DND-41 (cell line): ENCODE measurements around the gene ZBED4.
A peak's percentile ranks its signal among the peaks of the same experiment; 100 is the strongest.

Experiments used
- ATAC-seq: fragments of 200-7000 bp; cut with Tn5 transposase; 3 replicates; pipeline ENCODE4 v1.9.1; 2021; ENCODE audit warnings: low read depth; ENCODE audit not compliant: insufficient read depth
- DNase-seq: peaks from one replicate; pipeline ENCODE4 v3.0.0-alpha.2; 2020
- H2AFZ ChIP-seq: 2 replicates; pipeline ENCODE4 v1.6.0; 2012; ENCODE audit warnings: low read depth, low read length
- H3K27ac ChIP-seq: 2 replicates; pipeline ENCODE4 v1.5.1; 2012; ENCODE audit warnings: low read length, inconsistent platforms
- H3K27me3 ChIP-seq: fragments of 200-600 bp; sonication (generic); 2 replicates; pipeline ENCODE4 v1.6.0; 2012; ENCODE audit warnings: low read length, mild to moderate bottlenecking, inconsistent platforms; ENCODE audit not compliant: insufficient read depth, poor library complexity
- H3K36me3 ChIP-seq: 2 replicates; pipeline ENCODE4 v1.5.1; 2012; ENCODE audit warnings: low read length, inconsistent platforms; ENCODE audit not compliant: insufficient read depth
- H3K4me1 ChIP-seq: 2 replicates; pipeline ENCODE4 v1.5.1; 2012; ENCODE audit warnings: mild to moderate bottlenecking, low read length; ENCODE audit not compliant: insufficient read depth
- H3K4me2 ChIP-seq: 2 replicates; pipeline ENCODE4 v1.6.0; 2012; ENCODE audit warnings: mild to moderate bottlenecking, moderate library complexity, low read length, inconsistent platforms; ENCODE audit not compliant: insufficient read depth
- H3K4me3 ChIP-seq, 2 experiments: fragments of 200-600 bp in 1 of 2; shearing (Covaris generic) in 1 of 2; 2 replicates each; pipeline ENCODE4 v1.5.1; 2012 to 2016; ENCODE audit warnings: inconsistent platforms in 2 of 2, low read length in 2 of 2, mild to moderate bottlenecking in 2 of 2, low read depth in 1 of 2, moderate library complexity in 1 of 2
- H3K79me2 ChIP-seq: 2 replicates; pipeline ENCODE4 v1.6.0; 2012; ENCODE audit warnings: low read length, inconsistent platforms; ENCODE audit not compliant: insufficient read depth
- H3K9ac ChIP-seq: 2 replicates; pipeline ENCODE4 v1.6.0; 2012; ENCODE audit warnings: low read depth, mild to moderate bottlenecking, inconsistent platforms, low read length, moderate library complexity
- H3K9me3 ChIP-seq: 2 replicates; pipeline ENCODE4 v1.5.1; 2012; ENCODE audit warnings: low read length, moderate library complexity, mild to moderate bottlenecking, inconsistent platforms; ENCODE audit not compliant: insufficient read depth, severe bottlenecking
- H4K20me1 ChIP-seq: 2 replicates; pipeline ENCODE4 v1.6.0; 2012; ENCODE audit warnings: low read length; ENCODE audit not compliant: insufficient read depth
- CTCF ChIP-seq: IDR thresholded peaks from 2 replicates; pipeline ENCODE4 v1.5.1; 2012; ENCODE audit warnings: borderline replicate concordance, low read length, moderate library complexity, mild to moderate bottlenecking; ENCODE audit not compliant: poor library complexity, severe bottlenecking; ENCODE audit errors: extremely low read depth
- EZH2 ChIP-seq: IDR thresholded peaks from 3 replicates; pipeline ENCODE4 v1.6.1; 2012; ENCODE audit warnings: borderline replicate concordance, low read depth, mild to moderate bottlenecking, moderate library complexity, low read length, inconsistent platforms; ENCODE audit not compliant: severe bottlenecking

Gene ZBED4

DNA sequence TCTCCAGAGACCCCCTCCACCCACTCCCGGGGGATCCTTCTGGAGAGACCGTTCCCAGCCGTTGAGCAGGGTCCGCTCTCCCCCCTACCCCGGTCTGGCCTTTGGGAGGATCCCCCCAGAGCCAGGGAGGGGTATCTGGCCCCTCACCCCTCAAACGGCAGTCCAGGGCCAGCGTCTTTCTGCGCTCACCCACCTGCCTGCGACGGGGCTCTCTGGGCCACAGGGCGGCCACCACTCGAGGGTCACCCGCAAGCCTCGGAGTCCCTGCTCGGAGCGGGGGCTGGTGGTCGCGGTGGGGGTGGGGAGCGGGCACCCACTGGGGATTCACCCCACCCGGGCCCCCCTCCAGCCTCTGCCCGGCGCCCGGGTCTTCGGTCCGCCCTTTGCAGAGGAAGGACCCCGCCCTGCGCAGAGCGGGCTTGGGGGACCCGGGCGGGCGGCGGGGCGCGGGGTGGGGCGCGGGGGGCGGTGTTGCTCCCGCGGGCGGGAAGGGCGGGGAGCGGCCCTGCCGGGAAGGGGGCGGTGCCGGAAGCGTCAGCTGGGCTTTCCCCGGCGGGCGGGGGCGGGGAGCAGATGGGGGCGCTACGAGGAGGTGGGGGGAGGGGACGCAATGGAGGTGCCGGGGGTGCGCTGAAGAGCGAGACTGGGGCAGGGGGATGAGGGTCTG is 81.4 kb downstream of the ZBED4 start:
- Histone ChIP-seq H3K36me3 (no peaks in the 10 kb centered on the region), H3K9ac (peak overlapping the region; percentile 42; the same call in 1 of the 2 replicates), H3K27ac (no peak overlapping the region; the same call in 1 of the 2 replicates), H3K4me2 (peak overlapping the region; percentile 46), H3K9me3 (no peaks in the 10 kb centered on the region), H2AFZ (no peak overlapping the region), H3K4me3 (peak overlapping the region in 1 of 2 experiments; percentile 30; a peak in 1 of 4 replicates), H3K4me1 (peaks cover 19% of the 10 kb centered on the region), H3K79me2 (no peaks in the 10 kb centered on the region), H3K27me3 (no peaks in the 10 kb centered on the region), H4K20me1 (peaks cover 9% of the 10 kb centered on the region; the same call in 1 of the 2 replicates)
- TF ChIP-seq CTCF = no peak
- peak; percentile 84 for DNase-seq
- ATAC-seq = peak; percentile 41

GRCh38 chr22:49935561-49935960 is 81.9 kb downstream of the ZBED4 start:
- H3K79me2 ChIP-seq = no peaks in the 10 kb centered on the region
- no peaks in the 10 kb centered on the region for H3K27me3 ChIP-seq
- H3K27ac ChIP-seq = no peak overlapping the region
- H3K4me3 ChIP-seq = no peak overlapping the region
- H3K36me3 ChIP-seq = no peaks in the 10 kb centered on the region
- peaks cover 4% of the 10 kb centered on the region; the same call in 1 of the 2 replicates for H4K20me1 ChIP-seq
- H2AFZ ChIP-seq = no peak overlapping the region
- DNase-seq (no peak), ATAC-seq (no peak)
- TF ChIP-seq EZH2 = no peak
- no peak for TF ChIP-seq CTCF
- peak overlapping the region; percentile 77 for H3K4me2 ChIP-seq
- H3K9me3 ChIP-seq = no peaks in the 10 kb centered on the region
- H3K4me1 ChIP-seq = peaks cover 19% of the 10 kb centered on the region
- H3K9ac ChIP-seq = no peak overlapping the region; the same call in 1 of the 2 replicates

- peak overlapping the region; percentile 65; the same call in 1 of the 2 replicates for H2AFZ ChIP-seq
- H4K20me1 ChIP-seq = peaks cover 4% of the 10 kb centered on the region; the same call in 1 of the 2 replicates
- H3K27me3 ChIP-seq = no peaks in the 10 kb centered on the region
- peak overlapping the region; percentile 77 for H3K4me2 ChIP-seq
- peak overlapping the region; percentile 19; the same call in 1 of the 2 replicates for H3K27ac ChIP-seq
- H3K36me3 ChIP-seq = no peaks in the 10 kb centered on the region
- peak overlapping the region; percentile 21 to 56; a peak in 3 of 4 replicates for H3K4me3 ChIP-seq
- DNase-seq (peak; percentile 86), ATAC-seq (peak; percentile 80)
- H3K9ac ChIP-seq = peak overlapping the region; percentile 55
- TF ChIP-seq EZH2 = no peak
- TF ChIP-seq CTCF = no peak
- peaks cover 17% of the 10 kb centered on the region for H3K4me1 ChIP-seq
- peaks cover 5% of the 10 kb centered on the region for H3K9me3 ChIP-seq
- H3K79me2 ChIP-seq = no peaks in the 10 kb centered on the region
Measured at GRCh38 chr22:49936018-49936972, 82.7 kb downstream of the ZBED4 start.
